Tongue (tissue), 2 donors: Measurements from ENCODE around the gene TLK1. TPM values are rescaled to one million over a fixed set of nuclear protein-coding genes. Genes with fewer than 3 reads are reported as not detected.
A peak's percentile ranks its signal among the peaks of the same experiment; 100 is the strongest.
"Not testable (repeated sequence)": the region's sequence is repeated elsewhere in the genome, so short reads cannot be mapped to it uniquely, and the experiment has no call there.

Source experiments
- DNase-seq: peaks from one replicate; pipeline ENCODE4 v3.0.0-alpha.2; 2015
- total RNA-seq: library from RNA; depleted of rRNA; stranded (reverse); fragments of >200 nt; gene quantifications from one replicate; pipeline ENCODE4 v1.2.3, GENCODE V29; 2014

The TLK1 gene
- total RNA-seq, 1 donor from 2014 or later: 26.0 TPM

- DNase-seq: no peak
These were observed 18.3 kb downstream of the TLK1 start for GRCh38 chr2:171142398-171142797.

GRCh38 chr2:171141320-171141719 lies 19.4 kb downstream of the TLK1 start:
- DNase-seq: no peak

GRCh38 chr2:171139860-171140259 lies 20.8 kb downstream of the TLK1 start:
- DNase-seq: no peak

DNA sequence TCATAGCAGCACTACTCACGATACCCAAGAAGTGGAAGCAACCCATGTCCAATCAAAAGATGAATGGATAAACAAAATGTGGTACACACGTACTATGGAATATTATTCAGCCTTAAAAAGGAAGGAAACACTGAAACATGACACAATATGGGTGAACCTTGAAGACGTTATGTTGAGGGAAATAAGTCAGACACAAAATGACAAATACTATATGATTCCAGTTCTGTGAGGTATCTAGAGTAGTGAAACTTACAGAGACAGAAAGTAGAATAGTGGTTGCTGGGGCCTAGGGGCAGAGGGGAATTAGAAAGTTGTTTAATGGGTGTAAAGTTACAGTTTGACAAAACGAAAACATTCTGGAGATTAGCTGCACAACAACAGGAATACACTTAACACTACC lies 24.7 kb downstream of the TLK1 start:
- DNase-seq: no peak

GRCh38 chr2:171134624-171135230 lies 26.0 kb downstream of the TLK1 start:
- DNase-seq: no peak

DNA sequence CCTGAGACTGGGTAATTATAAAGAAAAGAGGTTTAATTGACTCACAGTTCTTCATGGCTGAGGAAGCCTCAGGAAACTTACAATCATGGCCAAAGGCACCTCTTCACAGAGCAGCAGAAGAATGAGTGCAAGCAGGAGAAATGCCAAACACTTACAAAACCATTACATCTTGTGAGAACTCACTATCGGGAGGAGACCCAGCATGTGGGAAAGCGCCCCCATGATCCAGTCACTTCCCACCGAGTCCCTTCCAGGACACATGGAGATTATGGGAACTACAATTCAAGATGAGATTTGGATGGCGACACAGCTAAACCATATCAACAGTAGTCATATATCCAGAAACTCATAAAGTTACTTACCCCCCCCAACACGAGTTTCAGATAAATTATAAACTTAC lies 28.6 kb downstream of the TLK1 start:
- DNase-seq: no peak

DNA sequence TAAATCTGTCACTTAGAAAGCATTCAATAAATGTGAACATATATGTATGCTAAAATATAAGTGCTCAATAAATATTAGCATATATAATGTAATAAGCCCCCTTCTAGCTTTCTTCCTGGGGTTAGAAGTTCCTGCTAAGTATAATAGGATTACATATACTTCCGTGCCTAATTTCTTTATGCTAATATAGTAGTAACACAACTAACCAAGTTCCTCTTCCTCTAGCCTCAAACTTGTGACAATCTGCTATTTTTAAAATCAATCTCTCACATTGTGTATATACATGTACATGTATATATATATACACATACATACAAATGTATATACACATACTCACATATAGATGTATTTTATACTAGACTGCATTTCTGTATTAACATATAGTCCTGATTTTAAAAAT lies 32.2 kb downstream of the TLK1 start:
- DNase-seq: no peak

GRCh38 chr2:171124541-171124940 lies 36.2 kb downstream of the TLK1 start:
- DNase-seq: no peak

- DNase-seq: no peak
These were observed 51.1 kb downstream of the TLK1 start for GRCh38 chr2:171109571-171109970.

GRCh38 chr2:171109020-171109419 lies 51.7 kb downstream of the TLK1 start:
- DNase-seq: no peak

DNA sequence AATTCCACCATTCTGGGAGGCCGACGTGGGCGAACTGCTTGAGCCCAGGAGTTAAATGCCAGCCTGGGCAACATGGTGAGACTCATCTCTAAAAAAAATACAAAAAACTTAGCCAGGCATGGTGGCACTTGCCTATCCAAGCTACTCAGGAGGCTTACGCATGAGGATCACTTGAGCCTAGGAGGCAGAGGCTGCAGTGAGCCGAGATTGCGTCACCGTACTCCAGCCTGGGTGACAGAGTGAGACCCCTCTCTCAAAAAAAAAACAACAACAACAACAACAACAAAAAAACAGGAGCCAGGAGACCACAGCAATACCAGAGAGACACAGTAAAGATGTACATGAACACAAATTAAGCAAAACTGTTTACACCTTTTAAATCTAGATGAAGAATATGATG lies 52.9 kb downstream of the TLK1 start:
- DNase-seq: no peak

GRCh38 chr2:171104379-171104778 lies 56.3 kb downstream of the TLK1 start:
- DNase-seq: no peak

DNA sequence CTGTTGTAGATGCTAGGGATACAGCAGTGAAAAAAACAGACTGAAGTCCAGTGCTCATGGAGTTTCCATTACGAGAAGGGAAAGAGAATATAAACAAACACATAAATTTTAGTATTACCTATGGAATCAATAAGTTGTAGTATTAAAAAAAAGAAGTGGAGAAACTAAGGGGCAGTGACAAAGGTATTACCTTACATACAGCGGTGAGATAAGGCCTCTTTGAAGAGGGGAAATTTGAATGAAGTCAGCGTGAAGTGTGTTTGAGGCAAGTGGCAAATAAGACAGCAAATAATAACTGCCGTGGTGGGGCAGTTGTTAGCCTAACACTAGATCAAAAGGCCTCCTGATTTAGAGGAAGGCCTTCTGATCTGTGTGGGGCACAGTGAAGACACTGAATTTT lies 57.9 kb downstream of the TLK1 start:
- no peak for DNase-seq

DNA sequence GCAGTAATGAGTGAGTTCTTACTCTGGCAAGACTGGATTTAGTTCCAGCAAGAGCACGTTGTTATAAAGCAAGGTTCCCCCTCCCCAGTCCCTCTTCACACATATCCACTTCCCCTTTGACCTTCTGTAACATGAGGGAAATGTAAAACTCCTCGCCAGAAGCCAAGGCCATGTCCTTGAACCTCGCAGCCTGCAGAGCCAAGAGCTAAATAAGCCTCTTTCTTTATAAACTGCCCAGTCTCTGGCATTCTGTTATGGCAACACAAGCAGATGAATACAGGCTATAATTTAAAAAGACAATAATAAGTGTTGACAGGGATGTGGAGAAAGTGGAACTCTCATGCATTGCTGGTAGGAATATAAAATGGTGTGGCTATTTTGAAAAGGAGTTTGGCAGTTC lies 60.3 kb downstream of the TLK1 start:
- DNase-seq: no peak

DNA sequence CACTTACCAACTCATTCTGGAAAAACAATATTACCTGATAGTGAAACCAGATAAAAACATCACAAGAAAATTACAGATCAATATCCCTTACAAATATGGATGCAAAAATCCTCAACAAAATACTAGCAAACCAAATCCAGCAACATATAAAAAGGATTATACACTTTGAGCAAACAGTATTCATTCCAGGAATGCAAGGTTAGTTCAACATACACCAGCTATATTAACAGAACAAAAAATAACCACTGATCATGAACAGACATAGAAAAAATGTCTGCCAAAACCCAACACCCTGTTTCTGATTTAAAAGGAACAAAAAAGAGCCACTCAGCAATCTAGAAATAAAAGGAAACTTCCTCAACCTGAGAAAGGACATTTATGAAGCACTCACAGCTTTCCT lies 62.1 kb downstream of the TLK1 start:
- no peak for DNase-seq

DNA sequence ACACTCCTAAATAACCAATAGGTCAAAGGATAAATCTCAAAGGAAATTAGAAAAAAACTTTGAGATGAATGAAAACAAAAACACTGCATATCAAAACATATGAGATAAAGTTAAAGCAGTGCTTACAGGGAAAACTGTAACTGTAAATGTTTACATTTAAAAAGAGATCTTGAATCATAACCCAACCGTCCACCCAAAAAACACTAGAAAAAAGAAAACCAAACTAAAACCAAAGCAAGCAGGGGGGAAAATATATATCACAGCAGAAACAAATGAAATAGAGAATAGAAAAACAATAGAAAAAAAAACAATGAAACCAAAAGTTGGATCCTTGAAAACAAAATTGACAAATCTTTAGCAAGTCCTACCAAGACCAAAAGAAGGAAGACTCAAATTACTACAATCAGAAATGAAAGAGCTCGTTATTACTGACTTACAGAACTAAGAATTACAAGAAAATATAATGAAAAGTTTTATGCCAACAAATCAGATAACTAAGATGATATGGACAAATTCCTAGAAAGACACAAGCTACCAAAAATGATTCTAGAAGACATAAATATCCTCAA lies 65.6 kb downstream of the TLK1 start:
- no peak for DNase-seq

GRCh38 chr2:171091517-171091916 lies 69.2 kb downstream of the TLK1 start:
- not testable (repeated sequence) for DNase-seq

DNA sequence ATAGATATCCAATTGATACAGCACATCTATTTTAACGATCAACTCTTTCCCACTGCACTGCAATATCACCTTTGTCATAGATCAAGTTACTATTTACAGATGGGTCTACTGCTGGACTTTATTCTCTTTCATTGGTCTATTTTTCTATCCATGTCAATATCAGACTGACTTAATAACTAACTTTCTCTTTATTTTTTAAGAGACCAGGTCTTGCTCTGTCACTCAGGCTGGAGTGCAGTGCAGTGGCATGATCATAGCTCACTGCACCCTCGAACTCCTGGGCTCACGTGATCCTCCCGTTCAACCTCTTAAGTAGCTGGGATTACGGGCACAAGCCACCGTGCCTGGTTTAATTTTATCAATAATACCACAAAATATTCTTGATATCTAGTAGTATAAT lies 71.2 kb downstream of the TLK1 start:
- no peak for DNase-seq

- DNase-seq: no peak
These were observed 72.4 kb downstream of the TLK1 start for GRCh38 chr2:171088057-171088834.

- DNase-seq: no peak
These were observed 73.1 kb downstream of the TLK1 start for GRCh38 chr2:171087547-171087946.

DNA sequence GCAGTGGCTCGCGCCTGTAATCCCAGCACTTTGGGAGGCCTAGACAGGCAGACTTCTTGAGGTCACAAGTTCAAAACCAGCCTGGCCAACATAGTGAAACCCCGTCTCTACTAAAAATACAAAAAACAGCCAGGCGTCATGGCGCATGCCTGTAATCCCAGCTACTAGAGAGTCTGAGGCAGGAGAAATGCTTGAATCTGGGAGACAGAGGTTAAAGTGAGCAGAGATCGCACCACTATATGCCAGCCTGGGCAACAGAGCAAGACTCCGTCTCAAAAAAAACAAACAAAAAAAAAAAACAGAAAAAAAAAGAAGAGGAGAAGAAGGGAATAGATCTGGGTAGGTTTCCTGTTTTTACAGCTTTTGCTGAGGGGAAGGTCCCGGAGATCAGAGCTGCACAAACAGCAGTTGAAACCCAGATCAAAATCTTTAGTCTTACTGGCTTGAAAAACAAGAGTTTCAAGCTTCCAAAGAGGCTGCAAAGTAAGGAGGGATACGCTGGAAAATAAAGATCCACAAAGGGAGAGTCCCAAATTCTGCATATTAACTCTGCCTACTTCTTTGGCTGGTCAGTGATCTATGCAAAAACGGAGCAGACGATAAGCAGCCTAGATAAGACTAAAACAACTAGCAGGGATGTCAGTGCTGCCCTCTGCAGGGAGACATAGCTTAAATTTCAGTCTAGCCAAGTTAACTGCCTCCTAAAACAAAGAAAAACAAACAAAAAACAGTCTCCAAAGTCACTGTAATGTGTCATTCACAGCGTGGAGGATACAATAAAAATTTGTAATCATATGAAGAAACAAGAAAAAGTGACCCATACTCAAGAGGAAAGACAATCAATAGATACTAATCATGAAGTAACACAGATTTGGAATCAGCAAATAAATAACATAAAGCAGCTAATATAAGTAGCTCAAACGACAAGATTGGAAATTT lies 74.1 kb downstream of the TLK1 start:
- DNase-seq: peak; percentile 42

- DNase-seq: no peak
These were observed 76.6 kb downstream of the TLK1 start for GRCh38 chr2:171084128-171084527.

- DNase-seq: no peak
These were observed 77.2 kb downstream of the TLK1 start for GRCh38 chr2:171083451-171083850.
